Uterus (tissue), 2 donors: ENCODE measurements around the gene PFKFB4.

Experiments
- CTCF ChIP-seq, 4 experiments: fragments of 200-600 bp in 2 of 4; fragments of 450-650 bp in 2 of 4; sonication (generic) in 2 of 4; IDR thresholded peaks; one replicate each; pipeline ENCODE4 v1.5.1; 2016 to 2019; ENCODE audit warnings: antibody characterized with exemption in 4 of 4, mild to moderate bottlenecking in 2 of 4, moderate library complexity in 1 of 4
- POLR2A ChIP-seq, 2 donors: fragments of 450-650 bp; IDR thresholded peaks; one replicate each; pipeline ENCODE4 v1.6.1; 2016; ENCODE audit warnings: antibody characterized with exemption in 2 of 2, mild to moderate bottlenecking in 1 of 2, moderate library complexity in 1 of 2

- TF ChIP-seq CTCF (IDR thresholded peaks at IDR 0.05) (no peak), POLR2A (IDR thresholded peaks at IDR 0.05) (no peak)
These were observed 39.6 kb upstream of the PFKFB4 start for GRCh38 chr3:48596157-48596556.
